Endothelial cell of umbilical vein (primary cell): ENCODE measurements around the gene C14orf39. TPM values are rescaled to one million over a fixed set of nuclear protein-coding genes. Genes with fewer than 3 reads are reported as not detected.

Source experiments
- BruUV-seq: library from RNA; stranded (reverse); fragments of 400-500 nt; replicated peaks from 2 replicates; lab custom pipeline; 2021; lab: Mats Ljungman, UMichigan
- CTCF ChIA-PET: fragments of 300-600, 350-600 bp; sonication (Branson Sonifier 250); formaldehyde crosslinking; loops from one replicate; lab custom pipeline; 2021; ENCODE audit warnings: antibody characterized with exemption, inconsistent platforms; lab: Charles Lee
- POLR2A ChIA-PET: fragments of 300-600, 350-600 bp; sonication (Branson Sonifier 250); formaldehyde crosslinking; loops from one replicate; lab custom pipeline; 2021; ENCODE audit warnings: antibody characterized with exemption, inconsistent platforms; lab: Charles Lee
- DNase-seq: peaks from one replicate; pipeline ENCODE4 v3.0.0-alpha.2; 2011; ENCODE audit warnings: low read depth, low spot score
- FAIRE-seq: peaks from 2 replicates; lab custom pipeline; 2011; peaks lifted over from hg19 to GRCh38; lab: Jason Lieb, UNC
- H2AFZ ChIP-seq: 2 replicates; pipeline ENCODE4 v1.6.0; 2012; ENCODE audit warnings: low read depth, low read length, control low read depth, inconsistent platforms
- H3K27ac ChIP-seq: 2 replicates; pipeline ENCODE4 v1.5.1; 2011; ENCODE audit warnings: low read depth, mild to moderate bottlenecking, control low read depth, low read length, moderate library complexity; ENCODE audit not compliant: insufficient read depth
- H3K27me3 ChIP-seq, 2 experiments: 2 replicates each; pipeline versions ENCODE4 v1.6.0 to v1.6.1; 2011; ENCODE audit warnings: low read length in 2 of 2, mixed read lengths in 1 of 2; ENCODE audit not compliant: control insufficient read depth in 2 of 2, insufficient read depth in 2 of 2
- H3K36me3 ChIP-seq, 2 experiments: 2 replicates in 1 of 2; 3 replicates in 1 of 2; pipeline ENCODE4 v1.5.1; 2011; ENCODE audit warnings: low read length in 2 of 2, mild to moderate bottlenecking in 1 of 2, moderate library complexity in 1 of 2; ENCODE audit not compliant: control insufficient read depth in 2 of 2, insufficient read depth in 2 of 2; ENCODE audit errors: extremely low read depth in 1 of 2
- H3K4me1 ChIP-seq: 3 replicates; pipeline ENCODE4 v1.5.1; 2011; ENCODE audit warnings: mild to moderate bottlenecking, low read length; ENCODE audit not compliant: control insufficient read depth, insufficient read depth; ENCODE audit errors: extremely low read depth
- H3K4me2 ChIP-seq: 2 replicates; pipeline ENCODE4 v1.6.1; 2011; ENCODE audit warnings: low read length, control low read depth, mixed read lengths; ENCODE audit not compliant: insufficient read depth
- H3K4me3 ChIP-seq, 3 experiments: fragments of 200-600 bp in 1 of 3; sonication (generic), shearing (Covaris generic) in 1 of 3; replicated peaks in 1 of 3; 2 replicates each; pipeline ENCODE4 v1.5.1; 2011 to 2016; ENCODE audit warnings: control low read depth in 3 of 3, low read length in 3 of 3, mild to moderate bottlenecking in 2 of 3, inconsistent platforms in 1 of 3, low read depth in 1 of 3, moderate library complexity in 1 of 3; ENCODE audit not compliant: insufficient read depth in 1 of 3
- H3K79me2 ChIP-seq: 2 replicates; pipeline ENCODE4 v1.6.0; 2012; ENCODE audit warnings: low read length, inconsistent platforms; ENCODE audit not compliant: control insufficient read depth, insufficient read depth
- H3K9ac ChIP-seq: replicated peaks from 2 replicates; pipeline ENCODE3; 2011; ENCODE audit warnings: low read length, control low read depth; ENCODE audit not compliant: insufficient read depth; ENCODE audit errors: extremely low read depth
- H3K9me1 ChIP-seq: replicated peaks from 3 replicates; pipeline ENCODE4 v1.6.0; 2011; ENCODE audit warnings: mild to moderate bottlenecking, low read length; ENCODE audit not compliant: control insufficient read depth, insufficient read depth; ENCODE audit errors: extremely low read depth
- H3K9me3 ChIP-seq: replicated peaks from 2 replicates; pipeline ENCODE4 v1.5.1; 2012; ENCODE audit warnings: low read length, inconsistent platforms; ENCODE audit not compliant: control insufficient read depth, insufficient read depth
- H4K20me1 ChIP-seq: replicated peaks from 2 replicates; pipeline ENCODE3; 2011; ENCODE audit warnings: mild to moderate bottlenecking, low read length; ENCODE audit not compliant: control insufficient read depth, insufficient read depth; ENCODE audit errors: extremely low read depth
- CTCF ChIP-seq, 2 donors: IDR thresholded peaks; 1 replicate in 1 of 2; 2 replicates in 1 of 2; pipeline ENCODE4 v1.5.1; 2011; ENCODE audit warnings: low read length in 2 of 2, mild to moderate bottlenecking in 2 of 2, moderate library complexity in 2 of 2, control low read depth in 1 of 2, inconsistent platforms in 1 of 2, low read depth in 1 of 2; ENCODE audit not compliant: insufficient read depth in 1 of 2; ENCODE audit errors: extremely low read depth in 1 of 2
- EZH2 ChIP-seq: IDR thresholded peaks from 2 replicates; pipeline ENCODE4 v1.6.1; 2012; ENCODE audit warnings: borderline replicate concordance, low read depth, mild to moderate bottlenecking, moderate library complexity, low read length, inconsistent platforms; ENCODE audit not compliant: severe bottlenecking
- FOS ChIP-seq: IDR thresholded peaks from 2 replicates; pipeline ENCODE4 v1.6.1; 2011; ENCODE audit warnings: mild to moderate bottlenecking, low read length, moderate library complexity, borderline replicate concordance; ENCODE audit not compliant: insufficient read depth
- GATA2 ChIP-seq: IDR thresholded peaks from 2 replicates; pipeline ENCODE4 v1.7.0; 2011; ENCODE audit warnings: low read depth, mild to moderate bottlenecking, moderate library complexity, mixed read lengths, low read length; ENCODE audit not compliant: insufficient read length, insufficient read depth
- JUN ChIP-seq: IDR thresholded peaks from 2 replicates; pipeline ENCODE4 v1.6.1; 2011; ENCODE audit warnings: borderline replicate concordance, low read depth; ENCODE audit not compliant: insufficient read length, insufficient read depth
- MYC ChIP-seq: IDR thresholded peaks from one replicate; pipeline ENCODE4 v1.6.1; 2011; ENCODE audit warnings: mild to moderate bottlenecking, low read depth, low read length
- POLR2A ChIP-seq: IDR thresholded peaks from 2 replicates; pipeline ENCODE4 v1.6.1; 2012; ENCODE audit warnings: low read depth, mild to moderate bottlenecking, control low read depth, low read length
- POLR2AphosphoS5 ChIP-seq: IDR thresholded peaks from 2 replicates; pipeline ENCODE4 v1.6.1; 2012; ENCODE audit warnings: low read depth, mild to moderate bottlenecking, control low read depth, low read length, moderate library complexity; ENCODE audit not compliant: insufficient read depth
- dilution Hi-C: fragments of 300-500 bp; cut with MboI; formaldehyde crosslinking; loops from one replicate; pipeline ENCODE4 v1.15.0; 2019; ENCODE audit warnings: low sequenced_read_pairs; ENCODE audit not compliant: extremely low pct_ligation_motif_present
- intact Hi-C: fragments of 100-400 bp; cut with micrococcal nuclease; formaldehyde crosslinking; loops from one replicate; pipeline ENCODE4 v1.10.0; 2022
- polyA plus RNA-seq, 4 experiments: library from polyadenylated mRNA; depleted of rRNA in 3 of 4; stranded (reverse) in 3 of 4; unstranded in 1 of 4; fragments of >200 nt; gene quantifications; 2 replicates each; pipeline versions ENCODE4 v1.2.1 to v1.2.3, GENCODE V29; 2011 to 2012; ENCODE audit warnings: missing spikeins in 1 of 4
- total RNA-seq: library from RNA; stranded (reverse); gene quantifications from 2 replicates; pipeline ENCODE4 v1.2.3, GENCODE V29; 2021
- TF ChIP-seq, protein P1 (sequence below): IDR thresholded peaks from 2 replicates; pipeline ENCODE4 v1.6.1; 2011; ENCODE audit not compliant: insufficient read depth, insufficient read length

Gene C14orf39
- total and polyA plus RNA-seq, 2 donors (not counting 3 experiments of a cell fraction or from before 2014, with no cell fraction given) = not detected

- no peak for DNase-seq
Measured at GRCh38 chr14:60532442-60532841, 46.6 kb upstream of the C14orf39 start.

More at GRCh38 chr14:60532442-60532841, 46.6 kb upstream of the C14orf39 start:
- Histone ChIP-seq H3K27ac (no peak overlapping the region), H4K20me1 (no peaks in the 10 kb centered on the region), H2AFZ (no peak overlapping the region), H3K36me3 (no peaks in the 10 kb centered on the region), H3K9me3 (no peaks in the 10 kb centered on the region), H3K9ac (no peak overlapping the region), H3K4me2 (no peak overlapping the region), H3K27me3 (peaks cover 3 to 21% of the 10 kb centered on the region in 2 experiments), H3K79me2 (no peaks in the 10 kb centered on the region), H3K9me1 (no peaks in the 10 kb centered on the region), H3K4me1 (no peaks in the 10 kb centered on the region), H3K4me3 (no peak overlapping the region)
- no peak for FAIRE-seq
- CTCF ChIA-PET = no interaction called here
- TF ChIP-seq POLR2AphosphoS5 = no peak
- TF ChIP-seq CTCF (IDR thresholded peaks at IDR 0.05; ENCODE audit: extremely low read depth in 1 of 2, insufficient read depth in 1 of 2, low read depth in 1 of 2, low read length in 2 of 2) = no peak
- no peak for TF ChIP-seq GATA2
- TF ChIP-seq EZH2 = no peak
- TF ChIP-seq POLR2A = no peak
- TF ChIP-seq, protein P1, sequence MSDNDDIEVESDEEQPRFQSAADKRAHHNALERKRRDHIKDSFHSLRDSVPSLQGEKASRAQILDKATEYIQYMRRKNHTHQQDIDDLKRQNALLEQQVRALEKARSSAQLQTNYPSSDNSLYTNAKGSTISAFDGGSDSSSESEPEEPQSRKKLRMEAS = no peak
- no peak for TF ChIP-seq FOS
- TF ChIP-seq MYC = no peak
- no peak for TF ChIP-seq JUN
- BruUV-seq = no TSS peak
- intact Hi-C loops (no loop called here), dilution Hi-C loops (no loop called here)
- POLR2A ChIA-PET = no interaction called here
